ENCODE results near the gene FBXO15.

FBXO15 gene

DNA sequence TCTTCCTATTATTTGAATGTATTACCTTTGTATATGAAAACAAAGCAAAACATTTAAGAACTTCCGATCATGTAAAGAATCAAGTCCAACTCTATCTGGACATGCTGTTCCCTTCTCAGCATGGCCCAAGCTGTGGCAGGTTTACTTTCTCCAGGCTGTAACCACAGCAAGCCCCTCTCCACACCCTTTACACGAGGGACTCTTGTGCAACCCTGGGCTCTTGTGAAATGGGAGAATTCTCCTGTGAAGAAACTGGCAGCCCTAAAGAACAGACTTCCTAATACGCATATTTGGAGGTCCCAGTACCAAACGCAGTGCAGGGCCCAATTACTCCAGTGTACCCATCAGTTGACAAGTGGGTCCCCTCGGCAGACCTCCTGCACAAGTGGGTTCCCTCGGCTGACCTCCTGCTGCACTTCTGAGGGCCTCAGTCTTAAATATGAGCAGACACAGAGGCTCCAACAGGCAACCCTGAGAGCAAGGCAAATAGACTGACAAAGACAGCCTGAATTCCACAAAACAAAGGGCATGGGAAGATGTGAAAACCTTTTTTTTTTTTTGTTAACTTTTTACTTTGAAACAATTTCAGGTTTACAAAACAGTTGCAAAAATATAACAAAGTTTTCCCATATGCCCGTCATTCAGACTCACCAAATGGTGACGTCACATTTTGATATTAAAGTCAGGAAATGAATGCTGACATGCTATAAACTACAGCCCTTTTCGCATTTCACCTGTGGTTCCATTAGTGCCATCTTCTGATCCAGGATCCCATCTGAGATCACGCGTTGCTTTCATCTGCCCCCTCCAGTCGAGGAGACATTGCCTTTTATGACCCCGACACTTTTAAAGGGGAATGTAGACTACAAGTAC is 78.2 kb downstream of the FBXO15 start:
- no peak overlapping the region for H3K27ac Mint-ChIP-seq
- H3K36me3 Mint-ChIP-seq (ENCODE audit: low read depth): no peaks in the 10 kb centered on the region
- H3K4me1 Mint-ChIP-seq: peaks cover 11% of the 10 kb centered on the region
- H3K4me3 Mint-ChIP-seq: no peak overlapping the region
- H3K9me3 Mint-ChIP-seq: no peaks in the 10 kb centered on the region
- TF ChIP-seq, protein P1, sequence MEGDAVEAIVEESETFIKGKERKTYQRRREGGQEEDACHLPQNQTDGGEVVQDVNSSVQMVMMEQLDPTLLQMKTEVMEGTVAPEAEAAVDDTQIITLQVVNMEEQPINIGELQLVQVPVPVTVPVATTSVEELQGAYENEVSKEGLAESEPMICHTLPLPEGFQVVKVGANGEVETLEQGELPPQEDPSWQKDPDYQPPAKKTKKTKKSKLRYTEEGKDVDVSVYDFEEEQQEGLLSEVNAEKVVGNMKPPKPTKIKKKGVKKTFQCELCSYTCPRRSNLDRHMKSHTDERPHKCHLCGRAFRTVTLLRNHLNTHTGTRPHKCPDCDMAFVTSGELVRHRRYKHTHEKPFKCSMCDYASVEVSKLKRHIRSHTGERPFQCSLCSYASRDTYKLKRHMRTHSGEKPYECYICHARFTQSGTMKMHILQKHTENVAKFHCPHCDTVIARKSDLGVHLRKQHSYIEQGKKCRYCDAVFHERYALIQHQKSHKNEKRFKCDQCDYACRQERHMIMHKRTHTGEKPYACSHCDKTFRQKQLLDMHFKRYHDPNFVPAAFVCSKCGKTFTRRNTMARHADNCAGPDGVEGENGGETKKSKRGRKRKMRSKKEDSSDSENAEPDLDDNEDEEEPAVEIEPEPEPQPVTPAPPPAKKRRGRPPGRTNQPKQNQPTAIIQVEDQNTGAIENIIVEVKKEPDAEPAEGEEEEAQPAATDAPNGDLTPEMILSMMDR (IDR thresholded peaks at IDR 0.05; ENCODE audit: unreplicated experiment in 3 of 3): no peak
- H3K27me3 Mint-ChIP-seq (ENCODE audit: low read depth): peaks cover 4% of the 10 kb centered on the region

- peaks cover 11% of the 10 kb centered on the region for H3K4me1 Mint-ChIP-seq
- H3K4me3 Mint-ChIP-seq: no peak overlapping the region
- H3K9me3 Mint-ChIP-seq: no peaks in the 10 kb centered on the region
- H3K36me3 Mint-ChIP-seq (ENCODE audit: low read depth): no peaks in the 10 kb centered on the region
- H3K27me3 Mint-ChIP-seq (ENCODE audit: low read depth): peaks cover 4% of the 10 kb centered on the region
- no peak overlapping the region for H3K27ac Mint-ChIP-seq
- TF ChIP-seq, protein P1 (IDR thresholded peaks at IDR 0.05; ENCODE audit: unreplicated experiment in 3 of 3): no peak
Observed at GRCh38 chr18:74068296-74068695, 79.3 kb downstream of the FBXO15 start.

- peaks cover 15% of the 10 kb centered on the region for H3K4me1 Mint-ChIP-seq
- peaks cover 4% of the 10 kb centered on the region for H3K27me3 Mint-ChIP-seq (ENCODE audit: low read depth)
- H3K4me3 Mint-ChIP-seq: no peak overlapping the region
- TF ChIP-seq, protein P1 (IDR thresholded peaks at IDR 0.05; ENCODE audit: unreplicated experiment in 3 of 3): no peak
- no peaks in the 10 kb centered on the region for H3K9me3 Mint-ChIP-seq
- H3K36me3 Mint-ChIP-seq (ENCODE audit: low read depth): no peaks in the 10 kb centered on the region
- no peak overlapping the region for H3K27ac Mint-ChIP-seq
Observed at GRCh38 chr18:74066018-74066417, 81.6 kb downstream of the FBXO15 start.

GRCh38 chr18:74065366-74065765 is 82.3 kb downstream of the FBXO15 start:
- H3K4me3 Mint-ChIP-seq: no peak overlapping the region
- H3K27ac Mint-ChIP-seq: peak overlapping the region in 1 of 3 experiments; percentile 17
- peaks cover 4% of the 10 kb centered on the region for H3K27me3 Mint-ChIP-seq (ENCODE audit: low read depth)
- H3K9me3 Mint-ChIP-seq: peaks cover under 1% of the 10 kb centered on the region
- no peaks in the 10 kb centered on the region for H3K36me3 Mint-ChIP-seq (ENCODE audit: low read depth)
- H3K4me1 Mint-ChIP-seq: peaks cover 17% of the 10 kb centered on the region
- TF ChIP-seq, protein P1 (IDR thresholded peaks at IDR 0.05; ENCODE audit: unreplicated experiment in 3 of 3): no peak

DNA sequence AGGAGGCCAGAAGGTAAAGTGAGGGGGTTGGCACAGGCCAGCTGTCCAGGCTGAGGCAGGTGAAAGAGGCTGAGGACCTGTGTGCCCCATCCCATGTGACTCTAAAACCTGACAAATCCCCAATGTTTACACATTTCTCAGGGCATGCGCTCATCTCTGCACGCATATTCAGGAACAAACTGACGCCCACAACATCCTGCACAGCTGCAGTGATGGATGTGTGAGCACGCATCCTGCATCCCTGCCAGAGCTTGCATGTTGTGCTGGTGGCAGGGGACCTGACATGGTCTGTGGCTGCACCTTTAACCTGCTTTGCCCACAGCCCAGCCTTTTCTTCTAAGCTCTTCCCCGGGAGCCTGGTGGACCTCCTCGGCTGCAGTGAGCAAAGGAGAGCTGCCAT is 83.1 kb downstream of the FBXO15 start:
- H3K27me3 Mint-ChIP-seq (ENCODE audit: low read depth): peaks cover 4% of the 10 kb centered on the region
- no peak overlapping the region for H3K27ac Mint-ChIP-seq
- peaks cover 4% of the 10 kb centered on the region for H3K9me3 Mint-ChIP-seq
- H3K4me1 Mint-ChIP-seq: peaks cover 17% of the 10 kb centered on the region
- TF ChIP-seq, protein P1 (IDR thresholded peaks at IDR 0.05; ENCODE audit: unreplicated experiment in 3 of 3): no peak
- H3K36me3 Mint-ChIP-seq (ENCODE audit: low read depth): no peaks in the 10 kb centered on the region
- no peak overlapping the region for H3K4me3 Mint-ChIP-seq

- TF ChIP-seq, protein P1 (IDR thresholded peaks at IDR 0.05; ENCODE audit: unreplicated experiment in 3 of 3): no peak
- Mint-ChIP-seq H3K9me3 (peaks cover 4% of the 10 kb centered on the region), H3K27me3 (ENCODE audit: low read depth) (peaks cover 4% of the 10 kb centered on the region), H3K4me3 (no peak overlapping the region), H3K4me1 (peaks cover 12% of the 10 kb centered on the region), H3K36me3 (ENCODE audit: low read depth) (no peaks in the 10 kb centered on the region), H3K27ac (no peak overlapping the region)
Observed at GRCh38 chr18:74063557-74063956, 84.1 kb downstream of the FBXO15 start.
